B cell (primary cell): Measurements from ENCODE around the gene PSME3IP1. TPM values are rescaled to one million over a fixed set of nuclear protein-coding genes. Genes with fewer than 3 reads are reported as not detected.

ENCODE experiments used
- ATAC-seq: fragments of 200-7000 bp; cut with Tn5 transposase; one replicate; pipeline ENCODE4 v1.10.0; 2021; ENCODE audit warnings: low read depth, mild to moderate bottlenecking, moderate number of reproducible peaks, moderate library complexity
- CTCF ChIA-PET: fragments of 350-600 bp; sonication (Branson Sonifier 250); formaldehyde crosslinking; loops from one replicate; lab custom pipeline; 2021; ENCODE audit warnings: antibody characterized with exemption, inconsistent platforms; lab: Charles Lee
- POLR2A ChIA-PET: fragments of 350-600 bp; sonication (Branson Sonifier 250); formaldehyde crosslinking; loops from one replicate; lab custom pipeline; 2021; ENCODE audit warnings: antibody characterized with exemption; lab: Charles Lee
- DNase-seq: peaks from one replicate; pipeline ENCODE4 v3.0.0; 2013
- H2AFZ ChIP-seq: 2 replicates; pipeline ENCODE4 v1.6.1; 2012; ENCODE audit warnings: mild to moderate bottlenecking, low read depth, low read length; ENCODE audit not compliant: insufficient read depth, poor library complexity, severe bottlenecking
- H3K27ac ChIP-seq, 2 donors: 1 replicate in 1 of 2; 2 replicates in 1 of 2; pipeline ENCODE4 v1.5.1; 2012 to 2013; ENCODE audit warnings: low read length in 2 of 2, mild to moderate bottlenecking in 2 of 2, moderate library complexity in 1 of 2
- H3K27me3 ChIP-seq, 4 experiments: fragments of 200-600 bp in 1 of 4; sonication (generic) in 1 of 4; replicated peaks in 1 of 4; 1 replicate in 2 of 4; 2 replicates in 2 of 4; pipeline versions ENCODE4 v1.6.1 to v1.7.0; 2013 to 2016; ENCODE audit warnings: low read length in 3 of 4, mild to moderate bottlenecking in 2 of 4, mixed read lengths in 1 of 4, moderate library complexity in 1 of 4; ENCODE audit not compliant: insufficient read depth in 4 of 4, control insufficient read depth in 3 of 4; ENCODE audit errors: control extremely low read depth in 1 of 4
- H3K36me3 ChIP-seq, 2 experiments: replicated peaks in 1 of 2; 1 replicate in 1 of 2; 2 replicates in 1 of 2; pipeline versions ENCODE4 v1.6.1 to v1.7.1; 2013; ENCODE audit warnings: low read length in 1 of 2; ENCODE audit not compliant: insufficient read depth in 2 of 2, control insufficient read depth in 1 of 2; ENCODE audit errors: control extremely low read depth in 1 of 2, extremely low read depth in 1 of 2
- H3K4me1 ChIP-seq, 2 donors: fragments of 200-600 bp in 1 of 2; sonication (generic) in 1 of 2; 1 replicate in 1 of 2; 2 replicates in 1 of 2; pipeline versions ENCODE4 v1.5.1 to v1.6.1; 2013 to 2017; ENCODE audit warnings: low read length in 2 of 2; ENCODE audit not compliant: control insufficient read depth in 2 of 2, insufficient read depth in 2 of 2
- H3K4me2 ChIP-seq: replicated peaks from 2 replicates; pipeline ENCODE3; 2012; ENCODE audit warnings: mild to moderate bottlenecking, low read depth, low read length; ENCODE audit not compliant: poor library complexity, severe bottlenecking
- H3K4me3 ChIP-seq, 5 experiments: fragments of 200-600 bp in 1 of 5; sonication (generic) in 1 of 5; 1 replicate in 3 of 5; 2 replicates in 2 of 5; pipeline versions ENCODE4 v1.5.1 to v1.7.0; 2011 to 2016; ENCODE audit warnings: low read length in 4 of 5, mild to moderate bottlenecking in 4 of 5, low read depth in 2 of 5, control low read depth in 1 of 5, moderate library complexity in 1 of 5; ENCODE audit not compliant: insufficient read depth in 1 of 5; ENCODE audit errors: control extremely low read depth in 1 of 5, extremely low read depth in 1 of 5
- H3K79me2 ChIP-seq: fragments of 200-600 bp; sonication (generic); one replicate; pipeline ENCODE4 v1.6.0; 2016; ENCODE audit warnings: low read length; ENCODE audit not compliant: control insufficient read depth, insufficient read depth
- H3K9ac ChIP-seq: fragments of 200-600 bp; sonication (generic); 2 replicates; pipeline ENCODE4 v1.6.1; 2017; ENCODE audit warnings: mild to moderate bottlenecking, low read length, moderate library complexity
- H3K9me3 ChIP-seq, 3 donors: one replicate each; pipeline versions ENCODE4 v1.6.1 to v1.7.1; 2013; ENCODE audit warnings: low read length in 2 of 3; ENCODE audit not compliant: control insufficient read depth in 2 of 3, insufficient read depth in 1 of 3; ENCODE audit errors: control extremely low read depth in 1 of 3
- H4K20me1 ChIP-seq: 2 replicates; pipeline ENCODE4 v1.6.0; 2012; ENCODE audit warnings: mild to moderate bottlenecking, low read length; ENCODE audit not compliant: insufficient read depth, control insufficient read depth, poor library complexity, severe bottlenecking
- H3K27ac Mint-ChIP-seq: one replicate; pipeline ENCODE4 v1.8.0; 2021; ENCODE audit warnings: mixed read lengths
- H3K27me3 Mint-ChIP-seq: one replicate; pipeline ENCODE4 v1.8.0; 2021; ENCODE audit warnings: mixed read lengths
- H3K4me1 Mint-ChIP-seq: one replicate; pipeline ENCODE4 v1.8.0; 2021; ENCODE audit warnings: mixed read lengths
- H3K4me3 Mint-ChIP-seq: one replicate; pipeline ENCODE4 v1.8.0; 2021; ENCODE audit warnings: mixed read lengths
- H3K9me3 Mint-ChIP-seq: one replicate; pipeline ENCODE4 v1.8.0; 2022; ENCODE audit warnings: mixed read lengths; ENCODE audit not compliant: insufficient read depth
- EZH2 ChIP-seq: IDR thresholded peaks from 2 replicates; pipeline ENCODE4 v1.6.1; 2012; ENCODE audit warnings: borderline replicate concordance, low read depth, mild to moderate bottlenecking, moderate library complexity, low read length; ENCODE audit not compliant: insufficient read depth, poor library complexity, severe bottlenecking
- WGBS: methylation state at CpG from one replicate; pipeline ENCODE4 v1.1.5; 2013; ENCODE audit warnings: missing lambda C conversion rate; ENCODE audit not compliant: insufficient coverage; 5-methylcytosine and 5-hydroxymethylcytosine counted together
- intact Hi-C: fragments of 100-400 bp; cut with micrococcal nuclease; formaldehyde crosslinking; loops from one replicate; pipeline ENCODE4 v1.10.0; 2022
- polyA plus RNA-seq: library from polyadenylated mRNA; depleted of rRNA; stranded (reverse); fragments of >200 nt; gene quantifications from 2 replicates; pipeline ENCODE4 v1.2.3, GENCODE V29; 2012
- total RNA-seq, 2 donors: library from RNA; stranded (reverse); fragments of 120-200 nt in 1 of 2; gene quantifications; 1 replicate in 1 of 2; 2 replicates in 1 of 2; pipeline versions ENCODE4 v1.2.3 to v1.2.4, GENCODE V29; 2013 to 2022
- TF ChIP-seq, protein P1 (sequence below): fragments of 200-600 bp; IDR thresholded peaks from one replicate; pipeline ENCODE4 v1.8.0; 2022; ENCODE audit warnings: antibody characterized with exemption, mild to moderate bottlenecking

The PSME3IP1 gene
- total and polyA plus RNA-seq, 2 donors (not counting 1 experiment from before 2014, with no cell fraction given), result 125 to 166 TPM

DNA sequence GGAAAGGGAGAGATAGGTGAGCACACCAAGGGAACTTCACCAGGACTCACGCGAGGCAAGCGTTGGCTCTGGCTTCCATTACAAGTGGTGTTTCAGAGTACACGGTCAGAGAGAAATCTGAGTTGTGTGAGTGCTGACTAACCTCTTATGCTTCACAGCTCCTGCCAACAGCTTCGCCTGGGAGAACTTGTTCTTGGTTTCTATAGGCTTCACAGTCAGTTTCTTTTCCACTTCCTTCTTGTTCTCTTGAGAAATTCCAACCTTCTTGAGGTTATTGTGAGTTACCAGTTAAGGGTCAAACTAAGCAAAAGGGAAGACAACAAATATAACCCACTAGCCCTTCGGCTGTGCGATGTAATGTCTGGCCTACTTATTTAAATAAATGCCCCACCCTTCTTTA is 18.9 kb downstream of the PSME3IP1 start:
- H3K27me3 Mint-ChIP-seq, result no peaks in the 10 kb centered on the region
- H3K27ac ChIP-seq, result no peak overlapping the region
- peaks cover 1 to 75% of the 10 kb centered on the region in 2 experiments for H3K36me3 ChIP-seq
- no peak overlapping the region for H3K4me3 Mint-ChIP-seq
- no peaks in the 10 kb centered on the region for H3K9me3 ChIP-seq
- H3K4me1 ChIP-seq, result no peaks in the 10 kb centered on the region
- ChIA-PET CTCF (interaction anchor here (1.0 to 1.8 kb wide), 3 partner anchors 15 to 389 kb away, joined by 3 to 4 read pairs (median 3); no protein-coding TSS in a partner anchor), POLR2A (no interaction called here)
- H3K4me3 ChIP-seq, result no peak overlapping the region
- 96% methylated on average over 3 of the region's 7 CpGs for WGBS
- peaks cover 8% of the 10 kb centered on the region for H3K4me1 Mint-ChIP-seq
- peaks cover 21% of the 10 kb centered on the region for H3K79me2 ChIP-seq
- no peak for ATAC-seq
- no peaks in the 10 kb centered on the region for H3K9me3 Mint-ChIP-seq
- H2AFZ ChIP-seq, result no peak overlapping the region
- no peak for DNase-seq
- peaks cover 4% of the 10 kb centered on the region for H4K20me1 ChIP-seq
- H3K4me2 ChIP-seq, result no peak overlapping the region
- TF ChIP-seq, protein P1, sequence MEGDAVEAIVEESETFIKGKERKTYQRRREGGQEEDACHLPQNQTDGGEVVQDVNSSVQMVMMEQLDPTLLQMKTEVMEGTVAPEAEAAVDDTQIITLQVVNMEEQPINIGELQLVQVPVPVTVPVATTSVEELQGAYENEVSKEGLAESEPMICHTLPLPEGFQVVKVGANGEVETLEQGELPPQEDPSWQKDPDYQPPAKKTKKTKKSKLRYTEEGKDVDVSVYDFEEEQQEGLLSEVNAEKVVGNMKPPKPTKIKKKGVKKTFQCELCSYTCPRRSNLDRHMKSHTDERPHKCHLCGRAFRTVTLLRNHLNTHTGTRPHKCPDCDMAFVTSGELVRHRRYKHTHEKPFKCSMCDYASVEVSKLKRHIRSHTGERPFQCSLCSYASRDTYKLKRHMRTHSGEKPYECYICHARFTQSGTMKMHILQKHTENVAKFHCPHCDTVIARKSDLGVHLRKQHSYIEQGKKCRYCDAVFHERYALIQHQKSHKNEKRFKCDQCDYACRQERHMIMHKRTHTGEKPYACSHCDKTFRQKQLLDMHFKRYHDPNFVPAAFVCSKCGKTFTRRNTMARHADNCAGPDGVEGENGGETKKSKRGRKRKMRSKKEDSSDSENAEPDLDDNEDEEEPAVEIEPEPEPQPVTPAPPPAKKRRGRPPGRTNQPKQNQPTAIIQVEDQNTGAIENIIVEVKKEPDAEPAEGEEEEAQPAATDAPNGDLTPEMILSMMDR, result no peak
- no peak for TF ChIP-seq EZH2
- H3K27ac Mint-ChIP-seq, result no peak overlapping the region
- intact Hi-C loops, result loop anchor here (5.0 to 10.0 kb wide), 2 partner anchors 232 to 300 kb away; partner anchors contain the start of genes HERPUD1 and SLC12A3
- no peak overlapping the region for H3K9ac ChIP-seq
- no peaks in the 10 kb centered on the region for H3K27me3 ChIP-seq

DNA sequence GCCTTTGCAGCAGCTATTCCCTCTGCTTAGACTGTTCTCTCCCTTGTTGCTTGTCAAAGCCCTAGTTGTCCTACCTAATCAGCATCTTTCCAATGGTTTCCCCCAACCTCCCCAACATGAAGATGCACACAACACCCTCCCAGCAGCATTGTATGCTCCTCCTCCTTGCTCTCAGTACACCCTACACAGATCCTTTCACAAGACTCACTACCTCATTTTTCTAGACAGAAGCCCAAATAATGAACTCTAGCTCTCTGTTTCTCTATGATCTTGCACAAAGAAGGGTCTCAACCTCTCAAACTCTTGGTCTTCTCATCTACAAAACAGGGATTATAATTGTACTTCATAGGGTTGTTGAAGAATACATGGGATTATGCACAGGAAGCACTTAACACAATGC is 19.4 kb downstream of the PSME3IP1 start:
- intact Hi-C loops, result loop anchor here (5.0 to 10.0 kb wide), 2 partner anchors 232 to 299 kb away; partner anchors contain the start of genes HERPUD1 and SLC12A3
- Histone ChIP-seq H3K4me1 (no peaks in the 10 kb centered on the region), H3K9me3 (no peaks in the 10 kb centered on the region), H3K4me2 (no peak overlapping the region), H3K79me2 (peaks cover 21% of the 10 kb centered on the region), H3K27me3 (no peaks in the 10 kb centered on the region), H4K20me1 (peaks cover 4% of the 10 kb centered on the region), H3K36me3 (peaks cover 1 to 75% of the 10 kb centered on the region in 2 experiments), H2AFZ (no peak overlapping the region), H3K4me3 (no peak overlapping the region), H3K9ac (no peak overlapping the region), H3K27ac (no peak overlapping the region)
- H3K27me3 Mint-ChIP-seq, result no peaks in the 10 kb centered on the region
- DNase-seq (no peak), ATAC-seq (no peak)
- TF ChIP-seq, protein P1, result no peak
- TF ChIP-seq EZH2, result no peak
- peaks cover 8% of the 10 kb centered on the region for H3K4me1 Mint-ChIP-seq
- H3K9me3 Mint-ChIP-seq, result no peaks in the 10 kb centered on the region
- no peak overlapping the region for H3K4me3 Mint-ChIP-seq
- ChIA-PET POLR2A (no interaction called here), CTCF (interaction anchor here (0.7 to 1.8 kb wide), 4 partner anchors 15 to 388 kb away, joined by 3 to 4 read pairs (median 3); no protein-coding TSS in a partner anchor)
- H3K27ac Mint-ChIP-seq, result peak overlapping the region; percentile 17
